Upper lobe of left lung (tissue), 4 donors: ENCODE results near the gene SMG5.

Experiments used
- POLR2A ChIP-seq, 4 donors: fragments of 450-650 bp; IDR thresholded peaks; one replicate each; pipeline ENCODE4 v1.5.1; 2016 to 2017; ENCODE audit warnings: antibody characterized with exemption in 4 of 4, mild to moderate bottlenecking in 2 of 4
- TF ChIP-seq, protein P1 (sequence below), 6 experiments: fragments of 450-650 bp in 4 of 6; fragments of 200-600 bp in 2 of 6; sonication (generic) in 2 of 6; IDR thresholded peaks; one replicate each; pipeline ENCODE4 v1.5.1; 2016 to 2019; ENCODE audit warnings: antibody characterized with exemption in 6 of 6

GRCh38 chr1:156245451-156246232 lies 37.0 kb downstream of the SMG5 start:
- no peak for TF ChIP-seq POLR2A (IDR thresholded peaks at IDR 0.05)
- TF ChIP-seq, protein P1, sequence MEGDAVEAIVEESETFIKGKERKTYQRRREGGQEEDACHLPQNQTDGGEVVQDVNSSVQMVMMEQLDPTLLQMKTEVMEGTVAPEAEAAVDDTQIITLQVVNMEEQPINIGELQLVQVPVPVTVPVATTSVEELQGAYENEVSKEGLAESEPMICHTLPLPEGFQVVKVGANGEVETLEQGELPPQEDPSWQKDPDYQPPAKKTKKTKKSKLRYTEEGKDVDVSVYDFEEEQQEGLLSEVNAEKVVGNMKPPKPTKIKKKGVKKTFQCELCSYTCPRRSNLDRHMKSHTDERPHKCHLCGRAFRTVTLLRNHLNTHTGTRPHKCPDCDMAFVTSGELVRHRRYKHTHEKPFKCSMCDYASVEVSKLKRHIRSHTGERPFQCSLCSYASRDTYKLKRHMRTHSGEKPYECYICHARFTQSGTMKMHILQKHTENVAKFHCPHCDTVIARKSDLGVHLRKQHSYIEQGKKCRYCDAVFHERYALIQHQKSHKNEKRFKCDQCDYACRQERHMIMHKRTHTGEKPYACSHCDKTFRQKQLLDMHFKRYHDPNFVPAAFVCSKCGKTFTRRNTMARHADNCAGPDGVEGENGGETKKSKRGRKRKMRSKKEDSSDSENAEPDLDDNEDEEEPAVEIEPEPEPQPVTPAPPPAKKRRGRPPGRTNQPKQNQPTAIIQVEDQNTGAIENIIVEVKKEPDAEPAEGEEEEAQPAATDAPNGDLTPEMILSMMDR (IDR thresholded peaks at IDR 0.05) = no peak
